HUES48 (cell line): ENCODE data around the gene NR4A2.

ENCODE experiments used
- H3K27ac ChIP-seq: one replicate; pipeline ENCODE4 v1.7.0; 2013; ENCODE audit warnings: low read depth, low read length, inconsistent platforms
- H3K27me3 ChIP-seq: 2 replicates; pipeline ENCODE4 v1.6.1; 2013; ENCODE audit warnings: mild to moderate bottlenecking, low read length; ENCODE audit not compliant: control insufficient read depth, insufficient read depth
- H3K36me3 ChIP-seq: 2 replicates; pipeline ENCODE4 v1.6.1; 2013; ENCODE audit warnings: low read length; ENCODE audit not compliant: control insufficient read depth, insufficient read depth
- H3K4me1 ChIP-seq: 2 replicates; pipeline ENCODE4 v1.6.1; 2013; ENCODE audit warnings: mild to moderate bottlenecking, low read length; ENCODE audit not compliant: control insufficient read depth, insufficient read depth
- H3K4me3 ChIP-seq: 2 replicates; pipeline ENCODE4 v1.5.1; 2013; ENCODE audit warnings: mild to moderate bottlenecking, low read depth, low read length
- H3K9ac ChIP-seq: 2 replicates; pipeline ENCODE4 v1.6.1; 2013; ENCODE audit warnings: mild to moderate bottlenecking, low read depth, low read length, moderate library complexity
- H3K9me3 ChIP-seq: 2 replicates; pipeline ENCODE4 v1.6.1; 2013; ENCODE audit warnings: low read length; ENCODE audit not compliant: control insufficient read depth, insufficient read depth

Gene NR4A2

GRCh38 chr2:156339865-156340264 is 7.3 kb upstream of the NR4A2 start:
- H3K4me3 ChIP-seq, result no peak overlapping the region
- H3K9ac ChIP-seq, result no peak overlapping the region
- no peaks in the 10 kb centered on the region for H3K36me3 ChIP-seq
- H3K9me3 ChIP-seq, result no peaks in the 10 kb centered on the region
- H3K4me1 ChIP-seq, result peaks cover 29% of the 10 kb centered on the region
- peaks cover 41% of the 10 kb centered on the region for H3K27me3 ChIP-seq
- H3K27ac ChIP-seq, result no peak overlapping the region

- H3K27ac ChIP-seq, result no peak overlapping the region
- peaks cover 29% of the 10 kb centered on the region for H3K4me1 ChIP-seq
- peaks cover 35% of the 10 kb centered on the region for H3K27me3 ChIP-seq
- H3K9me3 ChIP-seq, result no peaks in the 10 kb centered on the region
- no peak overlapping the region for H3K9ac ChIP-seq
- no peak overlapping the region for H3K4me3 ChIP-seq
- no peaks in the 10 kb centered on the region for H3K36me3 ChIP-seq
Measured at GRCh38 chr2:156339110-156339847, 6.8 kb upstream of the NR4A2 start.

- H3K4me1 ChIP-seq, result peaks cover 30% of the 10 kb centered on the region
- H3K27me3 ChIP-seq, result peaks cover 35% of the 10 kb centered on the region
- no peak overlapping the region for H3K27ac ChIP-seq
- H3K9ac ChIP-seq, result no peak overlapping the region
- no peaks in the 10 kb centered on the region for H3K36me3 ChIP-seq
- no peaks in the 10 kb centered on the region for H3K9me3 ChIP-seq
- no peak overlapping the region for H3K4me3 ChIP-seq
Measured at GRCh38 chr2:156338578-156338977, 6.1 kb upstream of the NR4A2 start.

- Histone ChIP-seq H3K4me1 (peaks cover 33% of the 10 kb centered on the region), H3K4me3 (peak overlapping the region; percentile 60), H3K27me3 (peaks cover 45% of the 10 kb centered on the region), H3K9me3 (no peaks in the 10 kb centered on the region), H3K9ac (no peak overlapping the region), H3K36me3 (no peaks in the 10 kb centered on the region), H3K27ac (peak overlapping the region; percentile 82)
Measured at GRCh38 chr2:156334496-156335478, 2.3 kb upstream of the NR4A2 start.

- H3K27me3 ChIP-seq, result peaks cover 50% of the 10 kb centered on the region
- peak overlapping the region; percentile 29; the same call in 1 of the 2 replicates for H3K9ac ChIP-seq
- peak overlapping the region; percentile 82 for H3K27ac ChIP-seq
- H3K9me3 ChIP-seq, result no peaks in the 10 kb centered on the region
- peak overlapping the region; percentile 60 for H3K4me3 ChIP-seq
- peaks cover 33% of the 10 kb centered on the region for H3K4me1 ChIP-seq
- no peaks in the 10 kb centered on the region for H3K36me3 ChIP-seq
Measured at GRCh38 chr2:156333951-156334495, 1.5 kb upstream of the NR4A2 start.

- Histone ChIP-seq H3K27me3 (peaks cover 56% of the 10 kb centered on the region), H3K4me1 (peaks cover 33% of the 10 kb centered on the region), H3K36me3 (no peaks in the 10 kb centered on the region), H3K9ac (no peak overlapping the region), H3K27ac (peak overlapping the region; percentile 82), H3K9me3 (no peaks in the 10 kb centered on the region), H3K4me3 (peak overlapping the region; percentile 60)
Measured at GRCh38 chr2:156333274-156333950, 891 bp upstream of the NR4A2 start.

GRCh38 chr2:156332284-156332533 is 312 bp downstream of the NR4A2 start:
- peaks cover 38% of the 10 kb centered on the region for H3K4me1 ChIP-seq
- H3K9me3 ChIP-seq, result no peaks in the 10 kb centered on the region
- H3K27me3 ChIP-seq, result peaks cover 68% of the 10 kb centered on the region
- peak overlapping the region; percentile 66 for H3K27ac ChIP-seq
- no peak overlapping the region for H3K9ac ChIP-seq
- no peaks in the 10 kb centered on the region for H3K36me3 ChIP-seq
- peak overlapping the region; percentile 60 for H3K4me3 ChIP-seq

- H3K4me3 ChIP-seq, result peak overlapping the region; percentile 60
- peaks cover 43% of the 10 kb centered on the region for H3K4me1 ChIP-seq
- no peaks in the 10 kb centered on the region for H3K36me3 ChIP-seq
- H3K9ac ChIP-seq, result no peak overlapping the region
- no peaks in the 10 kb centered on the region for H3K9me3 ChIP-seq
- no peak overlapping the region for H3K27ac ChIP-seq
- peaks cover 73% of the 10 kb centered on the region for H3K27me3 ChIP-seq
Measured at GRCh38 chr2:156331572-156332283, 793 bp downstream of the NR4A2 start.

GRCh38 chr2:156329927-156330726 is 2.4 kb downstream of the NR4A2 start:
- no peaks in the 10 kb centered on the region for H3K36me3 ChIP-seq
- H3K4me1 ChIP-seq, result peaks cover 49% of the 10 kb centered on the region
- H3K9ac ChIP-seq, result no peak overlapping the region
- no peaks in the 10 kb centered on the region for H3K9me3 ChIP-seq
- H3K27me3 ChIP-seq, result peaks cover 89% of the 10 kb centered on the region
- peak overlapping the region; percentile 56 for H3K4me3 ChIP-seq
- H3K27ac ChIP-seq, result no peak overlapping the region
